Omental fat pad (tissue), 4 donors: ENCODE data around the gene GASK1B. TPM values are rescaled to one million over a fixed set of nuclear protein-coding genes. Genes with fewer than 3 reads are reported as not detected.

ENCODE experiments used
- ATAC-seq: fragments of 150-250 bp; one replicate; pipeline ENCODE4 v1.9.1; 2016; ENCODE audit warnings: mild to moderate bottlenecking, moderate library complexity; ENCODE audit not compliant: low FRiP score
- DNase-seq: peaks from one replicate; pipeline ENCODE4 v3.0.0-alpha.2; 2019; ENCODE audit warnings: low spot score
- CTCF ChIP-seq, 3 donors: fragments of 450-650 bp; IDR thresholded peaks; one replicate each; pipeline ENCODE4 v1.5.1; 2016 to 2017; ENCODE audit warnings: antibody characterized with exemption in 3 of 3, mild to moderate bottlenecking in 3 of 3, moderate library complexity in 2 of 3
- total RNA-seq, 4 donors: library from RNA; depleted of rRNA; stranded (reverse); fragments of >200 nt; gene quantifications; one replicate each; pipeline ENCODE4 v1.1.0, GENCODE V29; 2016

Gene GASK1B
- total RNA-seq, 4 donors from 2014 or later = 50.2 to 94.2 (median 64.8) TPM

GRCh38 chr4:158190718-158191117, 17.9 kb upstream of the GASK1B start:
- no peak for TF ChIP-seq CTCF (IDR thresholded peaks at IDR 0.05)
- ATAC-seq = no peak
- DNase-seq = no peak

- TF ChIP-seq CTCF (IDR thresholded peaks at IDR 0.05) = no peak
- DNase-seq (no peak), ATAC-seq (no peak)
Observed at GRCh38 chr4:158189422-158189821, 16.6 kb upstream of the GASK1B start.

GRCh38 chr4:158186815-158187214, 14.0 kb upstream of the GASK1B start:
- TF ChIP-seq CTCF (IDR thresholded peaks at IDR 0.05) = no peak
- ATAC-seq = no peak
- no peak for DNase-seq

GRCh38 chr4:158182736-158183135, 9.9 kb upstream of the GASK1B start:
- no peak for TF ChIP-seq CTCF (IDR thresholded peaks at IDR 0.05)
- ATAC-seq (no peak), DNase-seq (no peak)

GRCh38 chr4:158181906-158182305, 9.1 kb upstream of the GASK1B start:
- no peak for DNase-seq
- ATAC-seq = no peak
- TF ChIP-seq CTCF (IDR thresholded peaks at IDR 0.05) = no peak

- TF ChIP-seq CTCF (IDR thresholded peaks at IDR 0.05) = no peak
- ATAC-seq = no peak
- no peak for DNase-seq
Observed at GRCh38 chr4:158179465-158179864, 6.6 kb upstream of the GASK1B start.

- TF ChIP-seq CTCF (IDR thresholded peaks at IDR 0.05) = no peak
- no peak for ATAC-seq
- no peak for DNase-seq
Observed at GRCh38 chr4:158176776-158177175, 4.0 kb upstream of the GASK1B start.
